Measurements from ENCODE around the gene KRT75. TPM values are rescaled to one million over a fixed set of nuclear protein-coding genes. Genes with fewer than 3 reads are reported as not detected.
A peak's percentile ranks its signal among the peaks of the same experiment; 100 is the strongest.

The KRT75 gene
- polyA plus RNA-seq, 1 experiment: not detected

- ChIA-PET CTCF (interaction anchor here (0.7 to 2.9 kb wide), 16 partner anchors 9 to 585 kb away, joined by 3 to 14 read pairs (median 3); partner anchors contain the start of gene KRT84), POLR2A (no interaction called here)
- no peak for DNase-seq (ENCODE audit: low read depth)
- H3K27me3 ChIP-seq (ENCODE audit: control insufficient read depth, insufficient read depth, low read length): peaks cover 14% of the 10 kb centered on the region
- peak; percentile 34 for TF ChIP-seq CTCF (IDR thresholded peaks at IDR 0.05; ENCODE audit: insufficient read depth, low read depth, low read length)
- no peak overlapping the region for H3K4me3 ChIP-seq (ENCODE audit: low read depth, low read length)
- H3K36me3 ChIP-seq (ENCODE audit: control insufficient read depth, insufficient read depth, low read length): no peaks in the 10 kb centered on the region
Measured at GRCh38 chr12:52395761-52396434, 38.3 kb downstream of the KRT75 start.

- H3K36me3 ChIP-seq (ENCODE audit: control insufficient read depth, insufficient read depth, low read length): no peaks in the 10 kb centered on the region
- peaks cover 14% of the 10 kb centered on the region for H3K27me3 ChIP-seq (ENCODE audit: control insufficient read depth, insufficient read depth, low read length)
- ChIA-PET POLR2A (no interaction called here), CTCF (interaction anchor here (0.8 to 2.9 kb wide), 6 partner anchors 9 to 47 kb away, joined by 3 to 14 read pairs (median 6); partner anchors contain the start of gene KRT84)
- H3K4me3 ChIP-seq (ENCODE audit: low read depth, low read length): no peak overlapping the region
- no peak for TF ChIP-seq CTCF (IDR thresholded peaks at IDR 0.05; ENCODE audit: insufficient read depth, low read depth, low read length)
- no peak for DNase-seq (ENCODE audit: low read depth)
Measured at GRCh38 chr12:52394836-52395405, 39.2 kb downstream of the KRT75 start.

- CTCF ChIA-PET: interaction anchor here (0.7 to 2.2 kb wide), 10 partner anchors 9 to 487 kb away, joined by 3 to 21 read pairs (median 4); no protein-coding TSS in a partner anchor
- no peak for TF ChIP-seq CTCF (IDR thresholded peaks at IDR 0.05; ENCODE audit: insufficient read depth, low read depth, low read length)
- H3K36me3 ChIP-seq (ENCODE audit: control insufficient read depth, insufficient read depth, low read length): no peaks in the 10 kb centered on the region
- H3K4me3 ChIP-seq (ENCODE audit: low read depth, low read length): no peak overlapping the region
- POLR2A ChIA-PET: no interaction called here
- no peak for DNase-seq (ENCODE audit: low read depth)
- peaks cover 13% of the 10 kb centered on the region for H3K27me3 ChIP-seq (ENCODE audit: control insufficient read depth, insufficient read depth, low read length)
Measured at GRCh38 chr12:52392465-52393007, 41.6 kb downstream of the KRT75 start.

- TF ChIP-seq CTCF (IDR thresholded peaks at IDR 0.05; ENCODE audit: insufficient read depth, low read depth, low read length): no peak
- no peak for DNase-seq (ENCODE audit: low read depth)
- ChIA-PET CTCF (interaction anchor here (0.7 to 2.2 kb wide), 19 partner anchors 8 to 589 kb away, joined by 3 to 21 read pairs (median 4); no protein-coding TSS in a partner anchor), POLR2A (no interaction called here)
- no peak overlapping the region for H3K4me3 ChIP-seq (ENCODE audit: low read depth, low read length)
- no peaks in the 10 kb centered on the region for H3K36me3 ChIP-seq (ENCODE audit: control insufficient read depth, insufficient read depth, low read length)
- peaks cover 9% of the 10 kb centered on the region; the same call in 1 of the 2 replicates for H3K27me3 ChIP-seq (ENCODE audit: control insufficient read depth, insufficient read depth, low read length)
Measured at GRCh38 chr12:52391618-52392002, 42.6 kb downstream of the KRT75 start.
